Effector memory CD8-positive, alpha-beta T cell (primary cell): Measurements from ENCODE around the gene SYCE1.

Experiments
- ATAC-seq: fragments of 150-1000 bp; cut with Tn5 transposase; replicated peaks from 2 replicates; pipeline ENCODE4 v1.10.0; 2021; ENCODE audit warnings: mild to moderate bottlenecking, moderate library complexity
- DNase-seq, 3 experiments: peaks; one replicate each; pipeline ENCODE4 v3.0.0; 2021
- H3K27ac Mint-ChIP-seq, 2 donors: one replicate each; pipeline ENCODE4 v1.8.0; 2022; ENCODE audit warnings: mild to moderate bottlenecking in 2 of 2, mixed read lengths in 2 of 2, moderate library complexity in 2 of 2
- H3K27me3 Mint-ChIP-seq, 2 donors: one replicate each; pipeline ENCODE4 v1.8.0; 2022; ENCODE audit warnings: mixed read lengths in 2 of 2
- H3K36me3 Mint-ChIP-seq: one replicate; pipeline ENCODE4 v1.8.0; 2022; ENCODE audit warnings: mild to moderate bottlenecking, moderate library complexity, mixed read lengths; ENCODE audit not compliant: insufficient read depth
- H3K4me1 Mint-ChIP-seq, 2 donors: one replicate each; pipeline ENCODE4 v1.8.0; 2022; ENCODE audit warnings: low read depth in 2 of 2, mixed read lengths in 2 of 2
- H3K4me3 Mint-ChIP-seq, 2 donors: one replicate each; pipeline ENCODE4 v1.8.0; 2022; ENCODE audit warnings: mild to moderate bottlenecking in 2 of 2, mixed read lengths in 2 of 2, moderate library complexity in 2 of 2
- H3K9me3 Mint-ChIP-seq, 2 donors: one replicate each; pipeline ENCODE4 v1.8.0; 2022; ENCODE audit warnings: mixed read lengths in 2 of 2

Gene SYCE1

DNA sequence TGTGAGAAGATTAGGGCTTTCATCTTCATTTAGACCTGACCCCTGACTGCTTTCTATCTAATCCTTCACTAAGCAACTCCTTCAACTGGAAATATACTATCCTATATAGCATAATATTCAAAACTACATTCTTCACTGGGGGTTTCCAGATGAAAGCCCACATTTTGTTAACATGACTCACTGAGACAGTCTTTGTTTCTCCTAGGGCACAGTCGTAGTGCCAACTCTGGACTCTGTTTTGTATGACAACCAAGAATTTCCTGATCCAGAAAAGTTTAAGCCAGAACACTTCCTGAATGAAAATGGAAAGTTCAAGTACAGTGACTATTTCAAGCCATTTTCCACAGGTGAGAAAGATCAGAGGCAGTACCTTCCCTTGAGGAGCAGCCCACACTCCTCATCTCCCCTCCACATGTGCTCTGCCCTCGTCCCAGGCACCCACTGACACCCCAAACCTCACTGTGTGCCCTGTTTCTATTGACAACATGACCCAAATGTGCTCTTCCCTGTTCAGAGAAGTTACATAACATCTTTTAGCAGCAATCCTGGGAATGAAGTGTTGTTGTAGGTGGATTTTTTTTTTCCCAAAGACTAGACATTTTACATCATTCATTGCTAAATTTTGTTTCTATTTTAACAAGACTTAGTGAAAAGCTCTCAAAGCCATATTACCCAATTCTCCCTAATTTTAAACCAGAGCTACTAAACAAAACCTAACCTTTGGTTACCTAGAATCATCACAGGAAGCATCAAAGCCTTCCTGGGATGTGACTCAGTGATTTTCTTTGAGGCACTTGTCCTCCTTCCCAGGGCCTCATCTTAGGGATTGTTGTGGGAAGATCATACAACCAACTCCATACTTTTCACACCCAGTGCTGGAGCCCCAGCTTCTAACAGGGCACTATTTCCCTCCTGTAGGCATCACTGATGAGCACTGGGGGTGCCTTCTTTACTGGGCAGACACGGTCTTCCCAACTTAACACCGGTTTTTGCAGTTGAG is 27.5 kb downstream of the SYCE1 start:
- H3K9me3 Mint-ChIP-seq: no peaks in the 10 kb centered on the region
- peaks cover 11 to 15% of the 10 kb centered on the region in 2 donors for H3K27me3 Mint-ChIP-seq
- H3K4me3 Mint-ChIP-seq: no peak overlapping the region
- H3K36me3 Mint-ChIP-seq: peaks cover 3% of the 10 kb centered on the region
- ATAC-seq (no peak), DNase-seq (no peak)
- H3K27ac Mint-ChIP-seq: peak overlapping the region in 1 of 2 donors; percentile 45
- H3K4me1 Mint-ChIP-seq: peaks cover 0 to 2% of the 10 kb centered on the region in 2 donors

DNA sequence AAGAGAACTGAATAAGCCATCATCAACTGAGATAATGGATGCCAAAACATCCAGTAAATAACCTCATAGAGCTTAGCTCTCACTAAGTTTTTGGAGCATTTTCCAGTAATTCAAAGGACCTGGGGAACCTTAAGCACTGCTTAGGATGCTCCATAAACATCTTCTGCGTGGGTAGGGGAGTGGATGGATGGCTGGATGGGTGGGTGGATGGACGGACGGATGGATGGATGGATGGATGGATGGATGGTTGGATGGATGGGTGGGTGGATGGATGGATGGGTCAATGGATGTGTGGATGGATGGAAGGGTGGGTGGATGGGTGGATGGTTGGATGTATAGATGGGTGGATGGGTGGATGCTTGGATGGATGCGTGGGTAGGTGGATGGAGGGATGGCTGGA is 29.2 kb downstream of the SYCE1 start:
- H3K4me3 Mint-ChIP-seq: no peak overlapping the region
- H3K9me3 Mint-ChIP-seq: no peaks in the 10 kb centered on the region
- H3K4me1 Mint-ChIP-seq: peaks cover 0 to 2% of the 10 kb centered on the region in 2 donors
- H3K36me3 Mint-ChIP-seq: peaks cover 6% of the 10 kb centered on the region
- DNase-seq (no peak), ATAC-seq (no peak)
- H3K27ac Mint-ChIP-seq: no peak overlapping the region
- peaks cover 12 to 30% of the 10 kb centered on the region in 2 donors for H3K27me3 Mint-ChIP-seq

DNA sequence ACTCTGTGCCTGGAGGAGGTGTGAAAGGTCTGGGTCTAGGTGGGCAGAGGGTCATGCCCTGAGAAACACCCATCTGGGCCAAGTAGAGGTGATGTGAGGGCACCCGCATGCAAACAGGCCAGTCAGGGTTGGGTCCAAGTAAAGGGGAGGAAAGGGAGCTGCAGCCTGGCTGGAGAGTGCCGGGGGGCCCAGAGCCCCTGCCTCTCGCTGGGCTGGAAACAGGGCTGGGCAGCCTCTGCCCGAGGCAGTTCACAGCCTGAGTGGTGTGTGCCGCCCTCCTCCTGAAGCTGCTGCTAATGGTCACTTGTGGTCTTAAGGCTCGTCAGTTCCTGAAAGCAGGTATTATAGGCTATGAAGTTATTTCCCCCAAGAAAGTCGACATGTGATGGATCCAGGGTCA is 31.0 kb downstream of the SYCE1 start:
- no peak overlapping the region for H3K4me3 Mint-ChIP-seq
- H3K27me3 Mint-ChIP-seq: peaks cover 30 to 48% of the 10 kb centered on the region in 2 donors
- H3K36me3 Mint-ChIP-seq: peaks cover 6% of the 10 kb centered on the region
- no peaks in the 10 kb centered on the region for H3K9me3 Mint-ChIP-seq
- H3K27ac Mint-ChIP-seq: no peak overlapping the region
- H3K4me1 Mint-ChIP-seq: peaks cover 13 to 15% of the 10 kb centered on the region in 2 donors
- no peak for DNase-seq
- no peak for ATAC-seq

DNA sequence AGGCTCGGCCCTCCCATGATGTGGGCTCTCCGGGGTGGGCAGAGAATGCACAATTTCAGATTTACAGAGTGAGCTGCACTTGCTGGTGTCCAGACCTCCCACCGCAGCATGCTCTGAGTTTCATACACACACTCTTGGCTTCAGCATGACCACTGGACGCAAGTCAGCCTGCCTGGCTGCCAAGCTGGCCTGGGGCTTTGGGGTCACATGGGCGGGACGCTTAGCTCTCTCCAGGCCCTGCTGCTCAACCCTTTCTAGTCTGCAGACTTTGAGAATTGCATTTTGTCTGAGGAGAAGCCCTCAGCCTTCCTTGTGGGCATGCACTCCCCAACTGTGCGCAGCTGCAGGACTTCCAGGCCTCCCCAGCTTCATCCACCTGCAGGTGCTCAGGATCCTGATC is 32.5 kb downstream of the SYCE1 start:
- peaks cover 21 to 22% of the 10 kb centered on the region in 2 donors for H3K4me1 Mint-ChIP-seq

DNA sequence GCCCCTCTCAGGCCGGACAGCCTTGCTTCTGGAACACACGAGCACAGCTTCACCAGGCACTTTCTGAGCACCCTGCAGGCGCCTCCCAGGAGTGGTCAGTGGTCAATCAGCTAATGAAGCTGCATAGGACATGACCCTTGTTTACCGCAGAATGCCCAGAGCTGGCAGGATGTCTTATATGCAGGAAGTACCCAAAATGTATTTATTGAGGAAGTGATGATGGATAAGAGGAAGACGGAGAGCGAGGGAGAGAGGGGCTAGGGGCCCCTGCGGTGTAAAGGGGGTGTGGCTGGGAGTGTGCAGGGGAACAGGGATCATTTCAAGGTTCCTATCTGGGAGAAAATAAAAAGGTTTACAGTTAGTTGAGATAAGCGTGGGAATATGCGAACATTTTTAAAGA is 34.9 kb downstream of the SYCE1 start:
- peaks cover 45 to 70% of the 10 kb centered on the region in 2 donors for H3K27me3 Mint-ChIP-seq
- H3K36me3 Mint-ChIP-seq: peaks cover 8% of the 10 kb centered on the region
- no peak for ATAC-seq
- H3K4me3 Mint-ChIP-seq: peak overlapping the region; percentile 82 to 88
- no peak for DNase-seq
- peaks cover 21 to 23% of the 10 kb centered on the region in 2 donors for H3K4me1 Mint-ChIP-seq
- no peaks in the 10 kb centered on the region for H3K9me3 Mint-ChIP-seq
- H3K27ac Mint-ChIP-seq: peak overlapping the region in 1 of 2 donors; percentile 88

More for the DNA sequence above, 32.5 kb downstream of the SYCE1 start:
- Mint-ChIP-seq H3K27me3 (peaks cover 36 to 60% of the 10 kb centered on the region in 2 donors), H3K9me3 (no peaks in the 10 kb centered on the region), H3K27ac (no peak overlapping the region), H3K36me3 (peaks cover 8% of the 10 kb centered on the region), H3K4me3 (no peak overlapping the region)
- DNase-seq: no peak
- no peak for ATAC-seq

DNA sequence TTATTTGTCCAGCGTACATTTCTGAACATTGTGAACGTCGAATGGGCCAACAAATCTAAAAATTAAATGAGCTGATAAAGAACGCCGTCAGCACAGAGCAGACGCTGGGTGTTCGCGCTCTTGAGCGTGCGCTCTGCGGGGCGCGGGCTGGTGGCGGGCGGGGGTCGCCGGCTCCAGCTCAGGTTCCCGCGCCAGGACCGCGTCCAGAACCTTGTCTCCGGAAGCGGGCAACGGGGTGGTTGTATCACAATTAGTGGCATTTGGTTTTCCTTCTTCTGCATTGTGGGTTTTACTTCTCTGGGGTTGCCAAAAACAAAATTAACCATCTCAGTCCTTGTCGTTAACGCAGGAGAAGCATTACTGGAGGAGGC is 35.8 kb downstream of the SYCE1 start:
- Mint-ChIP-seq H3K4me3 (peak overlapping the region; percentile 82 to 88), H3K27ac (peak overlapping the region in 1 of 2 donors; percentile 77), H3K36me3 (peaks cover 8% of the 10 kb centered on the region), H3K27me3 (peaks cover 45 to 70% of the 10 kb centered on the region in 2 donors), H3K9me3 (no peaks in the 10 kb centered on the region), H3K4me1 (peaks cover 21 to 23% of the 10 kb centered on the region in 2 donors)
- DNase-seq (no peak), ATAC-seq (peak; percentile 35)

DNA sequence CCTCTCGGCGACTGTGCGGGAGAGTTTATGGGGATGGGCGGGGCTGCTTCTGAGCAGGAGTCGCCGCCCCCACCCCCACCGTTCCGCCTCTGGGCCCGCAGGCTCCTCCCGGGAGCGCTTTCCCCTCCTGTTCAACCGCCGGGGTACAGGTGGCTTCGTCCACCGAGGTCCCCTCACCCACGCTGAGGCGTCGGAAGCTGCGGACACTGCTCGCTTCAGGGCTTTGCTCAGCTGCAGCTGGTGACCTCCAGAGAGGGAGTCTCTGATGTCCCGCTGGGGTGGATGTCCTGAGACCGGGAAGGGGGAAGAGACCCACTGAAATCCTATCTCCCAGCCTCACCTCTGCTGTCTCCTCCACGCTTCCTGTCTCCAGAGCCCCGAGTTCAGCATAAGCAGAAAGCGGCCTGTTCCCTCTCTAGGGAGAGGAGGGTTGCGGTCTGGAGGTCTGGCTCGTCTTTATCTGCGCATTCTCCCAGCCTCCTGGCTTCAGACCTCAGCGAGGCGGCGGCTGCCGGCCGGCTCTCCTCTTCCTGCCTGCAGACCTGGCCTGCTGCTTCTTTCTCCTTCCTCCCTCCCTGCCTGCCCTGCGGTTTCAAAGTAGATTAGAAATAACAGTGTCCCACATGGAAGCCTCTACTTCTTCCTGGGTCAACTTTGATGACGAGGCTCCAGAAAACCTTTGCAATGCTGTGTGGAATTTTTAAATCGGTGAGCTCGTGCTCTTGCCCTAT is 36.4 kb downstream of the SYCE1 start:
- Mint-ChIP-seq H3K27me3 (peaks cover 45 to 67% of the 10 kb centered on the region in 2 donors), H3K4me3 (peak overlapping the region; percentile 82 to 88)

DNA sequence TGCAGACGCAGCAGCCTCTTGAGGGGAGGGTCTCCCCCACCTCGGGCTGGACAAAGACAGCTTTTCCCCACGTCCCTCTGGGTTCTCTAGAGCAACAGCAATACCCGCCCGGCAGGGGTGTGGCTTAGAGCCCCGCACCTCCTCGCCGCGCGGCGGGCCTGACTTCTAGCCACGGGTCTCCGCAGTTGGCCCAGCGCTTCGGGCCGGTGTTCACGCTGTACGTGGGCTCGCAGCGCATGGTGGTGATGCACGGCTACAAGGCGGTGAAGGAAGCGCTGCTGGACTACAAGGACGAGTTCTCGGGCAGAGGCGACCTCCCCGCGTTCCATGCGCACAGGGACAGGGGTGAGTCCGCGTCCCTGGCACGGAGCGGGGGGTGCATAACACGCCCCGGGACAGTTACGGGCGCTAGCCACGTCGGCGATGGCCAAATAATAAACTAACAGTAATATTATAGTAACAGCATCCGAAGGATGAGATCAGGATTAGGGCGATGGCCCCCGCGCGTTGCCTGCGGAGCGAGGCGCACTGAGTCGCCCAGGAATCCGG is 37.0 kb downstream of the SYCE1 start:
- Mint-ChIP-seq H3K27ac (no peak overlapping the region), H3K36me3 (peaks cover 8% of the 10 kb centered on the region), H3K9me3 (peaks cover 0 to 2% of the 10 kb centered on the region in 2 donors), H3K27me3 (peaks cover 40 to 60% of the 10 kb centered on the region in 2 donors), H3K4me3 (peak overlapping the region; percentile 59 to 88), H3K4me1 (peaks cover 21 to 23% of the 10 kb centered on the region in 2 donors)
- ATAC-seq: peak; percentile 40
- no peak for DNase-seq

More for the DNA sequence above, 36.4 kb downstream of the SYCE1 start:
- Mint-ChIP-seq H3K36me3 (peaks cover 8% of the 10 kb centered on the region), H3K9me3 (no peaks in the 10 kb centered on the region), H3K4me1 (peaks cover 21 to 23% of the 10 kb centered on the region in 2 donors), H3K27ac (peak overlapping the region in 1 of 2 donors; percentile 12)
- peak; percentile 61 for ATAC-seq
- DNase-seq: no peak

DNA sequence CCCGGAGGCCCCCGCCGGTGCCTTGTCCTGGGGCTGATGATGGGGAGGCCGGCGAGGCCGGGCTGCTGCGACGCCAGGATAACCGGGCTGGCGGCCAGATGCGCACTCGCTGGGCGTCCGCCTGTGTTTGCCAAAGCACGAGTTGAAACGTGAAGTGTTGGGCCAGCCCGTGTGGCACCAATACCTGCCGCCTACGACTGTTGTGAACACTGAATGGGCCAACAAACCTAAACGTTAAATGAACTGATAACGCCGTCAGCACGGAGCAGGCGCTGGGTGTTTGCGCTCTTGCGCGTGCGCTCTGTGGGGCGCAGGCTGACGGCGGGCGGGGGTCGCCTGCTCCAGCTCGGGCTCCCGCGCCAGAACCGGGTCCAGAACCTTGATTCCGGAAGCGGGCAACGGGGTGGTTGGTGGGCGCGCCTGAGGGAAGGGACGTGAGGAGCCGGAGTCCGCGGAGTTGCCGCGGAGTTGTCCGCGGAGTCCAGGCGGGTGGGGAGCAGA is 37.6 kb downstream of the SYCE1 start:
- no peak overlapping the region for H3K27ac Mint-ChIP-seq
- peaks cover 7% of the 10 kb centered on the region for H3K36me3 Mint-ChIP-seq
- H3K4me1 Mint-ChIP-seq: peaks cover 21 to 23% of the 10 kb centered on the region in 2 donors
- ATAC-seq: no peak
- H3K9me3 Mint-ChIP-seq: peaks cover 0 to 6% of the 10 kb centered on the region in 2 donors
- no peak for DNase-seq
- H3K4me3 Mint-ChIP-seq: peak overlapping the region in 1 of 2 donors; percentile 88
- peaks cover 37 to 55% of the 10 kb centered on the region in 2 donors for H3K27me3 Mint-ChIP-seq

DNA sequence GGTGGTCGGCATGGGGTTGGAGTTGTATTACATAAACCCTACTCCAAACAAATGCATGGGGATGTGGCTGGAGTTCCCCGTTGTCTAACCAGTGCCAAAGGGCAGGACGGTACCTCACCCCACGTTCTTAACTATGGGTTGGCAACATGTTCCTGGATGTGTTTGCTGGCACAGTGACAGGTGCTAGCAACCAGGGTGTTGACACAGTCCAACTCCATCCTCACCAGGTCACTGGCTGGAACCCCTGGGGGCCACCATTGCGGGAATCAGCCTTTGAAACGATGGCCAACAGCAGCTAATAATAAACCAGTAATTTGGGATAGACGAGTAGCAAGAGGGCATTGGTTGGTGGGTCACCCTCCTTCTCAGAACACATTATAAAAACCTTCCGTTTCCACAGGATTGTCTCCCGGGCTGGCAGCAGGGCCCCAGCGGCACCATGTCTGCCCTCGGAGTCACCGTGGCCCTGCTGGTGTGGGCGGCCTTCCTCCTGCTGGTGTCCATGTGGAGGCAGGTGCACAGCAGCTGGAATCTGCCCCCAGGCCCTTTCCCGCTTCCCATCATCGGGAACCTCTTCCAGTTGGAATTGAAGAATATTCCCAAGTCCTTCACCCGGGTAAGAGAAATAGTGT is 38.3 kb downstream of the SYCE1 start, which contains the start of gene CYP2E1:
Gene CYP2E1, plus strand, starts transcription at position 407 of the 632 bp plus-strand sequence. Its CDS starts 33 bp downstream, at position 440.
- H3K4me1 Mint-ChIP-seq: peaks cover 21 to 23% of the 10 kb centered on the region in 2 donors
- H3K27me3 Mint-ChIP-seq: peaks cover 37 to 49% of the 10 kb centered on the region in 2 donors
- no peak within 1 kb of the TSS for H3K27ac Mint-ChIP-seq
- H3K4me3 Mint-ChIP-seq: peak within 1 kb of the TSS; percentile 59 to 88
- DNase-seq (no peak), ATAC-seq (no peak)
- peaks cover 0 to 6% of the 10 kb centered on the region in 2 donors for H3K9me3 Mint-ChIP-seq
- H3K36me3 Mint-ChIP-seq: peaks cover 6% of the 10 kb centered on the region

DNA sequence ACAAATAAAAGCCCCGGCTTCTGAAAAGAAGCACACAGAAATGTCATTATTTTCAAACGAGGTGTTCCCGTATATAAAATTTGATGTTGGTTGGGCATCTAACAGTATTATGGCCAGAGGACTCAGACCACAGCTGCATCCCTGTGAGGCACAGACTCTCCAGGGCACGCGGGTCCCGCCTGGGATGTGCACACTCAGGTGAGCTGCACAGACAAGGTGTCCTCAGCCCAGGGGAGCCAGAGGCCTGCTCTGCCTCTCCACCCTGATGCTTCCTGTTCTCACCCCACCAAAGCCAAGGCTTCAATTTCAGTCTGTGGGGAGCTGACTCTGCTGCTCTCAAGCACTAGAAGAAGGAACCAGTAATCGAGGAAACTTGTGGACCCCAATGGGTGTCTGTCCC is 39.9 kb downstream of the SYCE1 start:
- Mint-ChIP-seq H3K36me3 (peaks cover 3% of the 10 kb centered on the region), H3K27ac (no peak overlapping the region), H3K4me3 (no peak overlapping the region), H3K4me1 (peaks cover 19 to 21% of the 10 kb centered on the region in 2 donors), H3K9me3 (peaks cover 0 to 6% of the 10 kb centered on the region in 2 donors), H3K27me3 (peaks cover 25 to 33% of the 10 kb centered on the region in 2 donors)
- DNase-seq: no peak
- ATAC-seq: no peak

DNA sequence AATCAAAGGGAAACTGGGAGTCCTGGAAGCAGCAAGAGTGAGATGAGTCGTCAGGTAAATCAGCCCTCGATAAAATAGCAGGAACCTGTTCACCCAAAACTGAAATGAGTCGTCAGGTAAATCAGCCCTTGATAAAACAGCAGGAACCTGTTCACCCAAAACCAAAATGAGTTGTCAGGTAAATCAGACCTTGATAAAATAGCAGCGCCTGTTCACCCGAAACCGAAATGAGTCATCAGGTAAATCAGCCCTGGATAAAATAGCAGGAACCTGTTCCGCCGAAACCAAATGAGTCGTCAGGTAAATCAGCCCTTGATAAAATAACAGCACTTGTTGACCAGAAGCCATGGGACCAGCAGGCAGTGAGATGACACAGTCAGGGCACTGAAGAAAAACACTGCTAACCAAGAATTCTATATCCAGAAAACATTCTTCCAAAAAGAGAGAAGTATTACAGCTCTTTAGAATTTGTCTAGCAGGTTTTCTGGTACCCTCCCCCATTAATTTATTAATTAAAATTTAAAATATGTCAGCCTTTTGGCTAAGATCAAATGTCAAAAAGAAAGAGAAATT is 41.7 kb downstream of the SYCE1 start:
- H3K9me3 Mint-ChIP-seq: peaks cover 0 to 6% of the 10 kb centered on the region in 2 donors
- DNase-seq (no peak), ATAC-seq (no peak)
- H3K27ac Mint-ChIP-seq: no peak overlapping the region
- no peaks in the 10 kb centered on the region for H3K36me3 Mint-ChIP-seq
- no peak overlapping the region for H3K4me3 Mint-ChIP-seq
- peaks cover 9 to 13% of the 10 kb centered on the region in 2 donors for H3K4me1 Mint-ChIP-seq
- peaks cover 9 to 15% of the 10 kb centered on the region in 2 donors for H3K27me3 Mint-ChIP-seq
